Amniotic epithelial cell (primary cell): ENCODE data around the gene ATP10B.
"Not testable (repeated sequence)": the region's sequence is repeated elsewhere in the genome, so short reads cannot be mapped to it uniquely, and the experiment has no call there.

Experiments
- DNase-seq: peaks from one replicate; pipeline ENCODE4 v3.0.0-alpha.2; 2010; ENCODE audit warnings: low read depth

ATP10B gene

DNA sequence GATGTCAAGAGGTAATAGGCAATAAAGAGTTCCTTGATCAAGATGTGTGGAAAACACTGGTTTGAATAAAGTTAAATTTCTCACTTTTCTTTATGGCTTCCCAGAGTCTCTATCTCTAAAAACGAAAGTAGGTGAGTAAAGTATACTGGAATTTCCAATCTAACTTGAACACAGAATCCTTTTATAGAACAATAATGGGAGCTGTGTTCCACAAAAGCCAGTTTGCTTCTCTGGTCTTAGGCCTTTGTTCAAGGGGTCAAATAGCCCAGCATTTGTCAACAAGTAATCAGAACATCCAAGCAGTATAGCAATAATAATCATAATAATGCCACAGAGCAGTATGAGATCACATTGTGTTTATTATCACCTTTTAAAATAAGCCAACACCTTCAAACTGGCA is 20.2 kb downstream of the ATP10B start:
- no peak for DNase-seq

- no peak for DNase-seq
Measured at GRCh38 chr5:160824301-160825001, 27.6 kb downstream of the ATP10B start.

DNA sequence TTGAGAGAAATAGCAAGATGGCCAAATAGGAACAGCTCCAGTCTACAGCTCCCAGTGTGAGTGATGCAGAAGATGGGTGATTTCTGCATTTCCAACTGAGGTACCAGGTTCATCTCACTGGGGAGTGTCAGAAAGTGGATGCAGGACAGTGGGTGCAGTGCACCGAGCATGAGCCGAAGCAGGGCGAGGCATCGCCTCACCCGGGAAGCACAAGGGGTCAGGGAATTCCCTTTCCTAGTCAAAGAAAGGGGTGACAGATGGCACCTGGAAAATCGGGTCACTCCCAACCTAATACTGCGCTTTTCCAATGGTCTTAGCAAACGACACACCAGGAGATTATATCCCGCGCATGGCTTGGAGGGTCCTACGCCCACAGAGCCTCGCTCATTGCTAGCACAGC is 39.0 kb downstream of the ATP10B start:
- not testable (repeated sequence) for DNase-seq

DNA sequence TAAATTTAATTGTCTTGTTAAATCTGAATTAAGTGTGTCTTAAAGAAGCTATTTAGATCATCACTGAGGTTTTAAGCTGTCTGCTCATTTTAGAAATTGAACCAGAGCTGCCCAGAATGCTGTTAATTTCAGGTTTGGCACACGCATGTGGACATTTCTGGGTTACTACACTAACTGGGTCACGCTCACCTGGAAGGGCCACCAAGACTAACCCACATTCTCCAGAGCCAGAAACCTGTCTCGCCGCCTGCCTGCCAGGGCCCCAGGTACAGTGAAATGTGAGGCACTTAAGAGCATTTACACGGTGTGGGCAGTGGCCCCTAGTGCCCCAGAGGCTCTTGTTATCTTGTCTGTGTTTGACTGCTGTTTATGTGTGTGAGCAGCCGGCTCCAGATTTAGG is 46.6 kb downstream of the ATP10B start:
- DNase-seq, result no peak

- no peak for DNase-seq
Measured at GRCh38 chr5:160802592-160802991, 49.4 kb downstream of the ATP10B start.

DNA sequence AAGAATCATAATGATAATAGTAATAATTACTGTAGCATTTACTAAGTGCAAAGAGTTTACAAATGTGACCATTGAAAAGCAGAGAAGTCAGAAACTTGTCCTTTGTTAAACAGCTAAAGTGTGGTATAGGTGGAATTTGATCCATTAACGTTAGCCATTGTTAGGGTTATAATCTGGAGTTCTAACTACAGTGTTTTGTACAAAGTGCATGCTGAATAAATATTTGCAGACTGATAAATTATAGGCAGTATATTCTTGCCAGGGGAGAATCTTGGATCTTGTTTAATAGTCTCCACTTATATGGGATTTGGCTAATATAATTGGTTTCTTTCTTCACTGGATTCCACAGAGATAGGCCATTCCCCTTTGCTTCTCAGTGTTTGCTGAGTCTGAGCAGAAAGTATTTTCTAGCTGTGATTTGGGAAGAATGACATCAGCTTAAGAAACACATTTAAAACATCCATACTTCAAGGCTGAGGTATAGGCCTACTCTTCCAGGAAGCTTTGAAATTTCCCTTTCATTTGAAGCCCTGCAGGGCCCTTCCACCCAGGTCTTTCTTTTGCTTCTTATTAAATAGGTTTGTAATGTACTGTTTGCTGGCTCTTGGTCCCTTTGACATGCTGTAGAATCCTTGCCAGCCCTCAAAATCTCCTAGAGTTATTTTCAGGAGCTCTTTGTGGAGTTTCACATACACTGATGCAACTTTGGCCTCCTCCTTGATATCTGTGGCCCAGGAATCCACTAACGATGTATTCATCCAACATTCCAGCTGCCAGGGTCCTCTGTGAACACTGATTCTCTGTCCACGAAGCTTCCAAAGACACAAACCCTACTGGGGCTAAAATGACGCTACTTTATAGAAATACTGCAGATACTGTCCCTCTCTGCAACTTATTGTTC is 51.4 kb downstream of the ATP10B start:
- no peak for DNase-seq

- no peak for DNase-seq
Measured at GRCh38 chr5:160799184-160799583, 52.8 kb downstream of the ATP10B start.

DNA sequence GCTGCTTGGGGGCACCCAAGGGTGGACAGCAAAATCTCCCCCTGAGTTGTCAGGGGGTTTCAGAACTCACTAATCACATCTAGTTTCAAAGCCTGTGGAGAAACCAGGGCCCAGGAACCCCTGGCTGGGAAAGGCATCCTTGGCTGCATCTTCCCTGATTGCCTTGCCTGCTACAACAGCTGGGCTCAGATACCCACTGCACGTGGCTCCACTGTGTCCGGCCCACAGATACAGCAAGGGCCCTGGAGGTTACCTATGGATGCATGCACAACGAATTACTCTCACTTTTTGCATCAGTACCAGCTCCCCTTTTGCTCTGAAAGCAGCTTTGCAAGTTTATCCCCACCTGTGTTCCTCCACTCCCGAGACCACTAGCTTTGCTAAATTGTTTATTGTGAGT is 55.0 kb downstream of the ATP10B start:
- DNase-seq, result no peak

GRCh38 chr5:160793530-160793899 is 58.5 kb downstream of the ATP10B start:
- DNase-seq, result no peak

DNA sequence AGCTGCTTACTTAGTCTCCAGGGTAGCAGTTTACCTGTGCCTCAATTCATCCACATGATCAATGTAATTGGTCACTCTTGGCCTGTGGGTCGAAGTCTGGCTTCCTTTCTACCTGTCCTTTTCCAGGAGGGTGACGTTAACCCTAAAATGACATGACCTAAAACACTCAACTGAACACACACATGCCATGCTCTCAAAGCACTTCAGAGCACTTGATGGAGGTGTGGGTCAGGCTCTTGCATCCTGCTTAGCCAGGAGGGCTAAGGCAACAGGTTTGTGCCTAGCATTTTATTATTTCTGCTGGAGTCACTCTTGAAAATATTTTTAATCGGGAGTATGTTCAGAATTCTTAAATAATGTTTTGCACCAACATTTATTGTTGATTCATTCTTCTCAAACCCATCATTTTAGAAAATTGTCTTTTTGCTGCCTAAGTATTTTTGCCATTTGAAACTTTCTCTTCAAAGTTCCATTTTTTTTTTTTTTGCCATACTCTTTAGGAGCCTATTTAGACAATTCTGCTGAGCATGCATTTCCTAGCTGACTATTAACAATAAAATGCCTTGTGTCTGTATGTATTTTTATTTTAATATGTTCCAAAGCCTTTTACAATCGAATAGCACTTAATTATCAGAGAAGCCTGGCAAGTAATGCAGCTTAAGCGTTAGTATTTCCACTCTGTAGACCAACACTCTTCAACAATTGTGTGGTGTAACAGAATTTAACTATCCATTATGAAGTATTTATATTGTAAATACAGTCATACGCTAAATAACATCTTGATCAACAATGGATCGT is 59.1 kb downstream of the ATP10B start:
- no peak for DNase-seq

GRCh38 chr5:160792281-160792680 is 59.7 kb downstream of the ATP10B start:
- no peak for DNase-seq

- no peak for DNase-seq
Measured at GRCh38 chr5:160789219-160789859, 62.7 kb downstream of the ATP10B start.

GRCh38 chr5:160788102-160788660 is 63.8 kb downstream of the ATP10B start:
- no peak for DNase-seq

- DNase-seq, result no peak
Measured at GRCh38 chr5:160787240-160787639, 64.8 kb downstream of the ATP10B start.

- DNase-seq, result no peak
Measured at GRCh38 chr5:160774666-160775315, 77.2 kb downstream of the ATP10B start.

- no peak for DNase-seq
Measured at GRCh38 chr5:160773646-160774410, 78.2 kb downstream of the ATP10B start.

GRCh38 chr5:160772854-160773253 is 79.2 kb downstream of the ATP10B start:
- no peak for DNase-seq

DNA sequence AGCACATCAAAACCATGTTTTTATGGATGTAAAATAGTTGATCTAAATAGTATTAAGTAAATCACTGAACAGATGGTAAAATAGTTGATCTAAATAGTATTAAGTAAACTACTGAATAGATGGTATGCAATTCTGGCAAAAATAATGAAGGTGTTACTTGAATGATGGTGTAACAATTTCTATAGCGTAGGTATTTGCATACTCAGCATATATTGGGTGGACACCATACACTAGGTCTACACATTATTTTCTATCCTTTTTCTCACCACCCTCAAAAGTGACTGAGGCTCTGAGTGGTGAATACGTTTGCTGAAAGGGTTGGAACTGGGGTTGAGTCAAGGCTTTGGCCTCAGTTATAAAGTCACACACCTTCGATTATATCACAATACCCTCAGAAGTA is 81.3 kb downstream of the ATP10B start:
- no peak for DNase-seq

DNA sequence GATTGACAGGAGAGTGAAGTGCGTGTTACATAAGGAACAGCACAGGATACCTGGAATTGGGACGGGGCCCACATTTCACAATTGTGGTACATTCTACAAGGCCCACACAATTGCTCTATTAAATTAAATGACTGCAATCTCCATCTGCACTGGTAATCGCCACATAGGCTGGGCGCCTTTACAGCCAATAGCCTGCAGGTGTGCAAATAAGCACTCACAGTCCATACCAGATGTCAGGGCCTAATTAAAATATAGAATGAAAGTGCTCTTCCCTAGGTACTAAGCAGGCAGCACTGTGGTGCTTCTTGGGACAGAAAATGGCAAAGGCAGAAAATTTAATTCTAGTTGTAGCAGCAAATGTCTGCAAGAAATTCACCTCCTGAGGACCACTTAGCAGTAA is 82.7 kb downstream of the ATP10B start:
- DNase-seq, result no peak

- DNase-seq, result no peak
Measured at GRCh38 chr5:160767062-160767461, 84.9 kb downstream of the ATP10B start.

DNA sequence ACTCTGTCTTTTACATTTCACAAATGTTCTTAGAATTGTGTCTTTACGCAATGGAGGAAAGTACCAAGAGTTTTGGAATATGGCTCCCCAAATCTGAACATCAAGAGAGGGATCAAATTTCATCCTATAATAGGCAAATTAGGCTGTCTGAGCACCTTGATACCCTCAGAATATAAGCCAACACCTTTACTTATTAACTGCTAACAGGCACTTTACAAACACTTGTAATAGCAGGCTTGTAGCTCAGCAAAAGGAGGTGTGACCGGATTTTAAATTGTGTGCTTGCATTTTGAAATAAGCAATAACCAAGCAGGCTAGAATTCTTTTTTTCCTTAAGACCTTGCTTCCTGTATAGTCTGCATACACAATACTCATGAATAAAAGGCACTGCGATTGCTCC is 92.0 kb downstream of the ATP10B start:
- DNase-seq, result no peak
